Embryonic facial prominence (tissue), 1 donor: ENCODE measurements around the gene MAEL.
"Not testable (repeated sequence)": the region's sequence is repeated elsewhere in the genome, so short reads cannot be mapped to it uniquely, and the experiment has no call there.

Source experiments
- DNase-seq: peaks from one replicate; pipeline ENCODE4 v3.0.0-alpha.2; 2016; ENCODE audit errors: extremely low spot score

Gene MAEL

GRCh38 chr1:166978821-166979220 lies 10.3 kb upstream of the MAEL start:
- no peak for DNase-seq

GRCh38 chr1:166980383-166980782 lies 8.7 kb upstream of the MAEL start:
- no peak for DNase-seq

GRCh38 chr1:166980818-166981217 lies 8.3 kb upstream of the MAEL start:
- DNase-seq = no peak

- DNase-seq = no peak
Observed at GRCh38 chr1:166981589-166981988, 7.5 kb upstream of the MAEL start.

GRCh38 chr1:166999075-166999474 lies 10.0 kb downstream of the MAEL start:
- DNase-seq = no peak

- DNase-seq = no peak
Observed at GRCh38 chr1:166999500-167000055, 10.5 kb downstream of the MAEL start.

GRCh38 chr1:167000546-167000945 lies 11.5 kb downstream of the MAEL start:
- DNase-seq = no peak

GRCh38 chr1:167002354-167002753 lies 13.3 kb downstream of the MAEL start:
- DNase-seq = no peak

GRCh38 chr1:167003711-167004110 lies 14.6 kb downstream of the MAEL start:
- DNase-seq = no peak

GRCh38 chr1:167011560-167012191 lies 22.6 kb downstream of the MAEL start:
- DNase-seq = no peak

GRCh38 chr1:167012570-167012969 lies 23.5 kb downstream of the MAEL start:
- DNase-seq = no peak

GRCh38 chr1:167013108-167013929 lies 24.2 kb downstream of the MAEL start:
- DNase-seq = no peak

- no peak for DNase-seq
Observed at GRCh38 chr1:167016100-167016750, 27.1 kb downstream of the MAEL start.

- DNase-seq = no peak
Observed at GRCh38 chr1:167022384-167022783, 33.3 kb downstream of the MAEL start.

- DNase-seq = not testable (repeated sequence)
Observed at GRCh38 chr1:167029553-167029952, 40.5 kb downstream of the MAEL start.

GRCh38 chr1:167033646-167034045 lies 44.6 kb downstream of the MAEL start:
- DNase-seq = no peak

- DNase-seq = no peak
Observed at GRCh38 chr1:167043752-167044488, 54.8 kb downstream of the MAEL start.

GRCh38 chr1:167051907-167052306 lies 62.8 kb downstream of the MAEL start:
- DNase-seq = no peak

- no peak for DNase-seq
Observed at GRCh38 chr1:167052389-167052788, 63.3 kb downstream of the MAEL start.

GRCh38 chr1:167054531-167054930 lies 65.5 kb downstream of the MAEL start:
- no peak for DNase-seq

- DNase-seq = no peak
Observed at GRCh38 chr1:167054946-167055630, 66.0 kb downstream of the MAEL start.
